B cell (primary cell): ENCODE data around the gene SMCR8.

Experiments used
- EZH2 ChIP-seq: IDR thresholded peaks from 2 replicates; pipeline ENCODE4 v1.6.1; 2012; ENCODE audit warnings: borderline replicate concordance, low read depth, mild to moderate bottlenecking, moderate library complexity, low read length; ENCODE audit not compliant: insufficient read depth, poor library complexity, severe bottlenecking
- TF ChIP-seq, protein P1 (sequence below): fragments of 200-600 bp; IDR thresholded peaks from one replicate; pipeline ENCODE4 v1.8.0; 2022; ENCODE audit warnings: antibody characterized with exemption, mild to moderate bottlenecking

DNA sequence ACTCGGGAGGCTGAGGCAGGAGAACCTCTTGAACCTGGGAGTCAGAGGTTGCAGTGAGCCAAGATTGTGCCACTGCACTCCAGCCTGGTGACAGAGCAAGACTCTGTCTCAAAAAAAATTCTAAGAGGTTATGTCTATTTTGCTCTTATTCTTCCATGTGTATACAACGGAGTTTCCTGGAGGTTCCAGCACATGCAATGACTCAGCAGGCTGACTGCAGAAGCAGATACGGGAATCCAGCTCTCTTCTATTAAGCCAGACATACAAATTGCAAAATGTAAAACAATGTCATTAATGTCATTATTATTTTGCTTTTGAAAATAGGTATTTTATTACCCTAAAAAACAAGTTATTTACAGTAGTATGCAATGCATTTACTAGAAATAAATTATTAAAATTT lies 36.2 kb upstream of the SMCR8 start:
- TF ChIP-seq, protein P1, sequence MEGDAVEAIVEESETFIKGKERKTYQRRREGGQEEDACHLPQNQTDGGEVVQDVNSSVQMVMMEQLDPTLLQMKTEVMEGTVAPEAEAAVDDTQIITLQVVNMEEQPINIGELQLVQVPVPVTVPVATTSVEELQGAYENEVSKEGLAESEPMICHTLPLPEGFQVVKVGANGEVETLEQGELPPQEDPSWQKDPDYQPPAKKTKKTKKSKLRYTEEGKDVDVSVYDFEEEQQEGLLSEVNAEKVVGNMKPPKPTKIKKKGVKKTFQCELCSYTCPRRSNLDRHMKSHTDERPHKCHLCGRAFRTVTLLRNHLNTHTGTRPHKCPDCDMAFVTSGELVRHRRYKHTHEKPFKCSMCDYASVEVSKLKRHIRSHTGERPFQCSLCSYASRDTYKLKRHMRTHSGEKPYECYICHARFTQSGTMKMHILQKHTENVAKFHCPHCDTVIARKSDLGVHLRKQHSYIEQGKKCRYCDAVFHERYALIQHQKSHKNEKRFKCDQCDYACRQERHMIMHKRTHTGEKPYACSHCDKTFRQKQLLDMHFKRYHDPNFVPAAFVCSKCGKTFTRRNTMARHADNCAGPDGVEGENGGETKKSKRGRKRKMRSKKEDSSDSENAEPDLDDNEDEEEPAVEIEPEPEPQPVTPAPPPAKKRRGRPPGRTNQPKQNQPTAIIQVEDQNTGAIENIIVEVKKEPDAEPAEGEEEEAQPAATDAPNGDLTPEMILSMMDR: no peak
- TF ChIP-seq EZH2: no peak
